GM19324 (cell line): ENCODE results near the gene EVX2.

Experiments used
- ATAC-seq: cut with Tn5 transposase; IDR thresholded peaks from one replicate; pipeline ENCODE4 v1.9.1; 2021; ENCODE audit warnings: mild to moderate bottlenecking, moderate library complexity; ENCODE audit not compliant: unreplicated experiment, low FRiP score

EVX2 gene

GRCh38 chr2:176071330-176072291 lies 12.2 kb downstream of the EVX2 start:
- ATAC-seq: no peak

GRCh38 chr2:176068419-176068832 lies 15.3 kb downstream of the EVX2 start:
- no peak for ATAC-seq

- ATAC-seq: no peak
Measured at GRCh38 chr2:176067589-176068418, 16.0 kb downstream of the EVX2 start.

GRCh38 chr2:176066645-176067588 lies 16.8 kb downstream of the EVX2 start:
- no peak for ATAC-seq

- no peak for ATAC-seq
Measured at GRCh38 chr2:176063958-176064357, 19.8 kb downstream of the EVX2 start.

- no peak for ATAC-seq
Measured at GRCh38 chr2:176056406-176056805, 27.4 kb downstream of the EVX2 start.

GRCh38 chr2:176039375-176039774 lies 44.4 kb downstream of the EVX2 start:
- no peak for ATAC-seq

GRCh38 chr2:176038694-176039093 lies 45.1 kb downstream of the EVX2 start:
- no peak for ATAC-seq

- no peak for ATAC-seq
Measured at GRCh38 chr2:176035013-176035691, 48.6 kb downstream of the EVX2 start.

- ATAC-seq: no peak
Measured at GRCh38 chr2:176027806-176028205, 56.0 kb downstream of the EVX2 start.
